GM18505 (cell line): ENCODE data around the gene CIPC.

ENCODE experiments used
- ATAC-seq: cut with Tn5 transposase; IDR thresholded peaks from one replicate; pipeline ENCODE4 v1.9.1; 2021; ENCODE audit not compliant: unreplicated experiment
- POLR2A ChIP-seq: IDR thresholded peaks from 4 replicates; pipeline ENCODE4 v1.6.1; 2011; ENCODE audit warnings: borderline replicate concordance; ENCODE audit not compliant: insufficient read depth, insufficient read length; ENCODE audit errors: extremely low read depth

Gene CIPC

GRCh38 chr14:77097700-77098528, at the start of gene CIPC:
TSS of gene CIPC (plus strand) at chr14:77098258. CDS start at chr14:77105709, 7,451 bp downstream.
- ATAC-seq, result peak; percentile 91

GRCh38 chr14:77051116-77051515, 46.9 kb upstream of the CIPC start:
- no peak for TF ChIP-seq POLR2A
- no peak for ATAC-seq

More at GRCh38 chr14:77097700-77098528, at the start of gene CIPC:
- peak; percentile 76 for TF ChIP-seq POLR2A

- no peak for TF ChIP-seq POLR2A
- no peak for ATAC-seq
These were observed 45.6 kb upstream of the CIPC start for GRCh38 chr14:77052281-77053044.

GRCh38 chr14:77053046-77053841, 44.8 kb upstream of the CIPC start:
- TF ChIP-seq POLR2A, result no peak
- ATAC-seq, result peak; percentile 66

GRCh38 chr14:77055306-77055705, 42.8 kb upstream of the CIPC start:
- ATAC-seq, result no peak
- no peak for TF ChIP-seq POLR2A

GRCh38 chr14:77055981-77056380, 42.1 kb upstream of the CIPC start:
- ATAC-seq, result no peak
- TF ChIP-seq POLR2A, result no peak

- no peak for TF ChIP-seq POLR2A
- no peak for ATAC-seq
These were observed 39.9 kb upstream of the CIPC start for GRCh38 chr14:77058117-77058516.

GRCh38 chr14:77058785-77059184, 39.3 kb upstream of the CIPC start:
- ATAC-seq, result no peak

GRCh38 chr14:77059276-77059915, 38.7 kb upstream of the CIPC start:
- no peak for ATAC-seq
- no peak for TF ChIP-seq POLR2A

More at GRCh38 chr14:77058785-77059184, 39.3 kb upstream of the CIPC start:
- TF ChIP-seq POLR2A, result no peak

GRCh38 chr14:77061630-77062257, 36.3 kb upstream of the CIPC start:
- TF ChIP-seq POLR2A, result no peak
- ATAC-seq, result no peak

- TF ChIP-seq POLR2A, result no peak
- no peak for ATAC-seq
These were observed 35.8 kb upstream of the CIPC start for GRCh38 chr14:77062261-77062660.

- no peak for ATAC-seq
- no peak for TF ChIP-seq POLR2A
These were observed 34.4 kb upstream of the CIPC start for GRCh38 chr14:77063571-77064171.
